DND-41 (cell line): Measurements from ENCODE around the gene NSF.

Experiments used
- ATAC-seq: fragments of 200-7000 bp; cut with Tn5 transposase; 3 replicates; pipeline ENCODE4 v1.9.1; 2021; ENCODE audit warnings: low read depth; ENCODE audit not compliant: insufficient read depth
- DNase-seq: peaks from one replicate; pipeline ENCODE4 v3.0.0-alpha.2; 2020
- H2AFZ ChIP-seq: 2 replicates; pipeline ENCODE4 v1.6.0; 2012; ENCODE audit warnings: low read depth, low read length
- H3K27ac ChIP-seq: 2 replicates; pipeline ENCODE4 v1.5.1; 2012; ENCODE audit warnings: low read length, inconsistent platforms
- H3K27me3 ChIP-seq: fragments of 200-600 bp; sonication (generic); 2 replicates; pipeline ENCODE4 v1.6.0; 2012; ENCODE audit warnings: low read length, mild to moderate bottlenecking, inconsistent platforms; ENCODE audit not compliant: insufficient read depth, poor library complexity
- H3K36me3 ChIP-seq: 2 replicates; pipeline ENCODE4 v1.5.1; 2012; ENCODE audit warnings: low read length, inconsistent platforms; ENCODE audit not compliant: insufficient read depth
- H3K4me1 ChIP-seq: 2 replicates; pipeline ENCODE4 v1.5.1; 2012; ENCODE audit warnings: mild to moderate bottlenecking, low read length; ENCODE audit not compliant: insufficient read depth
- H3K4me2 ChIP-seq: 2 replicates; pipeline ENCODE4 v1.6.0; 2012; ENCODE audit warnings: mild to moderate bottlenecking, moderate library complexity, low read length, inconsistent platforms; ENCODE audit not compliant: insufficient read depth
- H3K4me3 ChIP-seq, 2 experiments: fragments of 200-600 bp in 1 of 2; shearing (Covaris generic) in 1 of 2; 2 replicates each; pipeline ENCODE4 v1.5.1; 2012 to 2016; ENCODE audit warnings: inconsistent platforms in 2 of 2, low read length in 2 of 2, mild to moderate bottlenecking in 2 of 2, low read depth in 1 of 2, moderate library complexity in 1 of 2
- H3K79me2 ChIP-seq: 2 replicates; pipeline ENCODE4 v1.6.0; 2012; ENCODE audit warnings: low read length, inconsistent platforms; ENCODE audit not compliant: insufficient read depth
- H3K9ac ChIP-seq: 2 replicates; pipeline ENCODE4 v1.6.0; 2012; ENCODE audit warnings: low read depth, mild to moderate bottlenecking, inconsistent platforms, low read length, moderate library complexity
- H3K9me3 ChIP-seq: 2 replicates; pipeline ENCODE4 v1.5.1; 2012; ENCODE audit warnings: low read length, moderate library complexity, mild to moderate bottlenecking, inconsistent platforms; ENCODE audit not compliant: insufficient read depth, severe bottlenecking
- H4K20me1 ChIP-seq: 2 replicates; pipeline ENCODE4 v1.6.0; 2012; ENCODE audit warnings: low read length; ENCODE audit not compliant: insufficient read depth
- CTCF ChIP-seq: IDR thresholded peaks from 2 replicates; pipeline ENCODE4 v1.5.1; 2012; ENCODE audit warnings: borderline replicate concordance, low read length, moderate library complexity, mild to moderate bottlenecking; ENCODE audit not compliant: poor library complexity, severe bottlenecking; ENCODE audit errors: extremely low read depth
- EZH2 ChIP-seq: IDR thresholded peaks from 3 replicates; pipeline ENCODE4 v1.6.1; 2012; ENCODE audit warnings: borderline replicate concordance, low read depth, mild to moderate bottlenecking, moderate library complexity, low read length, inconsistent platforms; ENCODE audit not compliant: severe bottlenecking

NSF gene

GRCh38 chr17:46770818-46771560 lies 180.5 kb downstream of the NSF start:
- ATAC-seq (peak; percentile 52), DNase-seq (peak; percentile 32)
- peaks cover 18% of the 10 kb centered on the region for H3K4me1 ChIP-seq
- peak overlapping the region; percentile 63 for H3K9ac ChIP-seq
- TF ChIP-seq CTCF (no peak), EZH2 (no peak)
- no peaks in the 10 kb centered on the region for H3K27me3 ChIP-seq
- H4K20me1 ChIP-seq, result no peaks in the 10 kb centered on the region
- no peaks in the 10 kb centered on the region for H3K36me3 ChIP-seq
- H3K4me3 ChIP-seq, result peak overlapping the region; percentile 16 to 59; a peak in 3 of 4 replicates
- no peaks in the 10 kb centered on the region for H3K9me3 ChIP-seq
- peak overlapping the region; percentile 71 for H3K4me2 ChIP-seq
- H3K79me2 ChIP-seq, result no peaks in the 10 kb centered on the region
- H2AFZ ChIP-seq, result peak overlapping the region; percentile 65
- H3K27ac ChIP-seq, result no peak overlapping the region

DNA sequence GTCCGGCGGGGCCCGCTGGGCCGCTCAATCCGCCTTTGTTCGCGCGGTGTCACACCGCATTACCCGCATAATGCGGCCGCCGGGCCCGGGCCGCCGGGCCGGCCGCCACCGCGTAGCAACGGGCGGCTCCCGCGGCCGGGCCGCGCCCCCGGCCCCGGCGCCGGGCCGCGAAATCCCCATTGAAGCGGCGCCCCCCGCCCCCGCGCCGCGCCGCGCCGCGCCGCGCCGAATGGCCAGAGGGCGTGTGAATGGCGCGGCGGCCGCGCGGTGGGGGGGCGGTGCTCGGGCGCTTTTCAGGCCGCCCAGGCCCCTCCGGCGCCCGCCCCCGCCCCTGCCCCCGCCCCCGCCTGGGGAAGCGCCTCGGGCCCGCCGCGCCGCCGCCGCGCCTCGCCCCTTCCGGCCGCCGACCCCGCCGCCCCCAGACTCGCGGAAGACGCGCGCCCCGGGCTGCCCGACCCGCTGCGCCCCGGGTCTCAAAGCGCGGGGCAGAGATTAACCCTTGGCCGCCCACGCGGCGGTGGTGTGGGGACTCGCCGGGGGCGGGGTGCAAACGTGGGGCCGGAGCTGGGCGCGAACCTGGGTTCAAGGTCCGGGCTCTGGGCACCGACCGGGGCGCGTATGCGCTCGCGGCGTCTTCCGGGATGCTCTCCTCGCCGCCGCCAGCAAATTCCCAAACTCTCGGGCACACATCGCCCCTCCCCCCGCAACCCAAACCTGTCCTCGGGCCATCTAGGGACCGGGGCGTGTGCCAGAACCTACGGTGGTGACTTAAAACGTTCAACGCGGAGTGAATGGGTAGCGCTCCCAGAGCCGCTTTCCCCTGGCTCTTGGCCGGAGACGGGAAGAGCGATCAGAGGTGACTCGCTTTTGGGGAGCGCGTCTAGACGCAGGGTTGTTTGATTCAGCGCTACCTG lies 181.3 kb downstream of the NSF start:
- H3K4me2 ChIP-seq, result peak overlapping the region; percentile 71
- peak; percentile 57 for DNase-seq
- peak overlapping the region; percentile 63 for H3K9ac ChIP-seq
- H3K9me3 ChIP-seq, result no peaks in the 10 kb centered on the region
- H3K4me1 ChIP-seq, result peaks cover 18% of the 10 kb centered on the region
- peak overlapping the region in 1 of 2 experiments; percentile 59; a peak in 3 of 4 replicates for H3K4me3 ChIP-seq
- no peaks in the 10 kb centered on the region for H3K79me2 ChIP-seq
- H3K27me3 ChIP-seq, result no peaks in the 10 kb centered on the region
- peak; percentile 65 for ATAC-seq
- no peaks in the 10 kb centered on the region for H4K20me1 ChIP-seq
- TF ChIP-seq EZH2 (no peak), CTCF (no peak)
- H2AFZ ChIP-seq, result peak overlapping the region; percentile 63
- no peak overlapping the region for H3K27ac ChIP-seq
- no peaks in the 10 kb centered on the region for H3K36me3 ChIP-seq

DNA sequence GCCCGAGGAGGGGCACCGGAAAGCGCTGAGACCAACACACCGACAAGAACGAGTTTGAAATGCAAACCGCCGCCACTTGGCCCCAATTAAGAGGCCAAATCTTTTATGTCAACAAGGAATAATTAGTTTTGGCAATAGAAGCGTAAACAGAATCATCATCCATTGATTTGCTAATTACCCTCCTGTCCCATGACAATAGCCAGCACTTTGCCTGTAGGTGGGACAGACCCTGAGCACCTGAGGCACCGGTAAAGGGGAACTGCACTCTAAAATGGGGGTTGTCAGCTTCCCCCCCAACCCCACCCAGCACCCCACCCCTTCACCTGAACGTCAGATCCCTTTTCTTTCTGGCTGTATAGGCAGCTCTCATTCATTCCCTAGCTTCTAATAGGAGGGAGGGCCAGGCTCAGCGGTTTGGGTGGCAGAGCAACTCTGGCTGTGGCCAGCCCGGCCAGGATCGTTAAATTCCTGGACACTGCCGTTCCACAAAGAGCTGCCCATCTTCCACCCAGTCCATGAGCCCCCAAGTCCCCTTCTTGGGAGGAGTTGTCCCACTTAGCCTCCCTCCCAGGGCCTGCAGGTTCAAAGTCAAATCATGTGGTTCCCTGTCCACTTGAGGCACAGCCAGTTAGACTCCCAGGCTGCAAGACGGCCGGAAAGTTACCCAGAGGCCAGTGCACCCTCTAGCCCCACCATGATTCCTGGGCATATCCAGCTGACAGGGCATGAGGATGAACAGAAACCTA lies 182.2 kb downstream of the NSF start:
- DNase-seq (no peak), ATAC-seq (no peak)
- Histone ChIP-seq H3K4me2 (peak overlapping the region; percentile 61; the same call in 1 of the 2 replicates), H3K79me2 (no peaks in the 10 kb centered on the region), H2AFZ (peak overlapping the region; percentile 63), H3K4me3 (no peak overlapping the region), H3K36me3 (no peaks in the 10 kb centered on the region), H3K4me1 (peaks cover 18% of the 10 kb centered on the region), H3K27me3 (no peaks in the 10 kb centered on the region), H3K9ac (no peak overlapping the region), H3K9me3 (no peaks in the 10 kb centered on the region), H4K20me1 (no peaks in the 10 kb centered on the region), H3K27ac (no peak overlapping the region)
- no peak for TF ChIP-seq CTCF
- no peak for TF ChIP-seq EZH2
